ENCODE measurements around the gene DYNLT1.

The DYNLT1 gene

DNA sequence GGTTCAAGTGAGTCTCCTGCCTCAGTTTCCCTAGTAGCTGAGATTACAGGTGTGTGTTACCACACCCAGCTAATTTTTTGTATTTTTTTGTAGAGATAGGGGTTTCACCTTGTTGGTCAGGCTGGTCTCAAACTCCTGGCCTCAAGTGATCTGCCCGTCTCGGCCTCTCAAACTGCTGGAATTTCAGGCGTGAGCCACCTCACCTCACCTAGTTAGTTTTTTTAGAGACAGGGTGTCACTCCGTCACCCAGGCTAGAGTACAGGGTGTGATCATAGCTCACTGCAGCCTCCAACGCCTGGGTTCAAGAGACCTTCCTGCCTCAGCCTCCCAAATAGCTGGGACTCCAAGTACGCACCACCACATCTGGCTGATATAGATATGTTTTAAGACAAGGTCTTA lies 28.2 kb upstream of the DYNLT1 start:
- TF ChIP-seq, protein P1, sequence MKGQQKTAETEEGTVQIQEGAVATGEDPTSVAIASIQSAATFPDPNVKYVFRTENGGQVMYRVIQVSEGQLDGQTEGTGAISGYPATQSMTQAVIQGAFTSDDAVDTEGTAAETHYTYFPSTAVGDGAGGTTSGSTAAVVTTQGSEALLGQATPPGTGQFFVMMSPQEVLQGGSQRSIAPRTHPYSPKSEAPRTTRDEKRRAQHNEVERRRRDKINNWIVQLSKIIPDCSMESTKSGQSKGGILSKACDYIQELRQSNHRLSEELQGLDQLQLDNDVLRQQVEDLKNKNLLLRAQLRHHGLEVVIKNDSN (IDR thresholded peaks at IDR 0.05), result no peak
- TF ChIP-seq, protein P2, sequence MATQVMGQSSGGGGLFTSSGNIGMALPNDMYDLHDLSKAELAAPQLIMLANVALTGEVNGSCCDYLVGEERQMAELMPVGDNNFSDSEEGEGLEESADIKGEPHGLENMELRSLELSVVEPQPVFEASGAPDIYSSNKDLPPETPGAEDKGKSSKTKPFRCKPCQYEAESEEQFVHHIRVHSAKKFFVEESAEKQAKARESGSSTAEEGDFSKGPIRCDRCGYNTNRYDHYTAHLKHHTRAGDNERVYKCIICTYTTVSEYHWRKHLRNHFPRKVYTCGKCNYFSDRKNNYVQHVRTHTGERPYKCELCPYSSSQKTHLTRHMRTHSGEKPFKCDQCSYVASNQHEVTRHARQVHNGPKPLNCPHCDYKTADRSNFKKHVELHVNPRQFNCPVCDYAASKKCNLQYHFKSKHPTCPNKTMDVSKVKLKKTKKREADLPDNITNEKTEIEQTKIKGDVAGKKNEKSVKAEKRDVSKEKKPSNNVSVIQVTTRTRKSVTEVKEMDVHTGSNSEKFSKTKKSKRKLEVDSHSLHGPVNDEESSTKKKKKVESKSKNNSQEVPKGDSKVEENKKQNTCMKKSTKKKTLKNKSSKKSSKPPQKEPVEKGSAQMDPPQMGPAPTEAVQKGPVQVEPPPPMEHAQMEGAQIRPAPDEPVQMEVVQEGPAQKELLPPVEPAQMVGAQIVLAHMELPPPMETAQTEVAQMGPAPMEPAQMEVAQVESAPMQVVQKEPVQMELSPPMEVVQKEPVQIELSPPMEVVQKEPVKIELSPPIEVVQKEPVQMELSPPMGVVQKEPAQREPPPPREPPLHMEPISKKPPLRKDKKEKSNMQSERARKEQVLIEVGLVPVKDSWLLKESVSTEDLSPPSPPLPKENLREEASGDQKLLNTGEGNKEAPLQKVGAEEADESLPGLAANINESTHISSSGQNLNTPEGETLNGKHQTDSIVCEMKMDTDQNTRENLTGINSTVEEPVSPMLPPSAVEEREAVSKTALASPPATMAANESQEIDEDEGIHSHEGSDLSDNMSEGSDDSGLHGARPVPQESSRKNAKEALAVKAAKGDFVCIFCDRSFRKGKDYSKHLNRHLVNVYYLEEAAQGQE (IDR thresholded peaks at IDR 0.05; ENCODE audit: low read depth), result no peak
- no peak for TF ChIP-seq CREB1 (IDR thresholded peaks at IDR 0.05; ENCODE audit: low read depth)
- TF ChIP-seq, protein P3, sequence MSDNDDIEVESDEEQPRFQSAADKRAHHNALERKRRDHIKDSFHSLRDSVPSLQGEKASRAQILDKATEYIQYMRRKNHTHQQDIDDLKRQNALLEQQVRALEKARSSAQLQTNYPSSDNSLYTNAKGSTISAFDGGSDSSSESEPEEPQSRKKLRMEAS (IDR thresholded peaks at IDR 0.05), result no peak

DNA sequence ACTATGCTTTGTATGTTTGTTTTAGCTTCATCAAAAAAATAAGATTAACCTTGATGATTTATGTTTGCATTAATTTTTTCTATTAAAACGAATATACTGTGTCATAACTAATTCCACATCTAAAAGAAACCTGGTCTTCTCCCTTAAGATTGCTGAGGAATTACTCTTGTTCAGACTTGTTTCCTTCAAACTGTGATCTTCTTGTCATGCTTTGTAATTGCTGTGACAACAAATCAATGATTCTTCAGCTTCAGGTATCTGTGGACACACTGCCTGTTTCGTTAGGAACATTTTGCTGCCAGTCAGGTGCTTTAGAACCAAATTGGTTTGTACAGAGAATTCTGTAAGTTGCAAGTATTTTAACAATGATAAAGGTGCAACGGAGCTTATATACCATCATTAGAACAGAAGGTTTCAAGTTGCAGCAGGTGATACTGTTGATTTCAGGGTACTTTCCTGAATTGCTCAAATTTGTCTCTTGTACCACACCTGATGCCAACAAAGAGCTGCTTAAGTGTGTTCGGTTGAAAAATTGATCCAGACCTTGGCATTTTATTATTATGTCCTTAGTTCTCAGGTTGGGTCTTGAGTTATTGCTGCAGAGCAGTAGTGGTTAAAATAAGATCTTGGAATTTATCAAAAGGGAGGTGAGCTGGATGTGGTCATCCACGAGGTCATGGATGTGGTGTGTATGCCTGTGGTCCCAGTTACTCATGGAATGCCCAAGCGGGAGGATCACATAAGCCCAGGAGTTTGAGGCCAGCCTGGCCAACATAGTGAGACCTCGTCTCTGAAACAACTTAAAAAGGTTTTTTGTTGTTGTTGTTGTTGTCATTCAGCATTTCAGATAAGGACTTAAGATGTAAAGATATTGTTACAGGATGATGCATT lies 24.8 kb upstream of the DYNLT1 start:
- TF ChIP-seq EP300 (IDR thresholded peaks at IDR 0.05; ENCODE audit: borderline replicate concordance), result no peak
- TF ChIP-seq, protein P1 (IDR thresholded peaks at IDR 0.05), result no peak

DNA sequence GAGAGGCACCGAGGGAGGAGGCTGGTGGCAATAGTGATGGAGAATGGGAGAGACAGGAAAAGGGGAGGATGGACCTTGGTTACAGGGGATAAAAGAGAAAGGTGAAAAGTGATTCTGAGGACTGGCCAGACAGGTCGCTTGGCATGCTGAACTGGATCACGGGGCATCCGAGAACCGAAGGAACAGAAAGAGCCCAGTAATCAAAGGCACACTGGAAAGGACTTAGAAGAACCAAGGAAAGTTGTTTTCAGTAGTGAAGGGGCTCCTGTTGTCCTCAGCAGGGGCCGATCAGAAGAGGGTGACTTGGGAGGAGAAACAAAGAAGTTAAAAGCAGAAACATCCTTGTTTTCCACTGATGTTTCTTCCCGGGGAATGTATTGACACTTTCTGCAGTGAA lies 24.2 kb upstream of the DYNLT1 start:
- no peak for TF ChIP-seq TAF1 (IDR thresholded peaks at IDR 0.05; ENCODE audit: low read depth)
- TF ChIP-seq TEAD4 (IDR thresholded peaks at IDR 0.05), result no peak
- TF ChIP-seq YY1 (IDR thresholded peaks at IDR 0.05; ENCODE audit: low read depth), result no peak
- TF ChIP-seq CEBPB (IDR thresholded peaks at IDR 0.05), result no peak
- TF ChIP-seq, protein P3 (IDR thresholded peaks at IDR 0.05), result no peak
- TF ChIP-seq RAD21 (IDR thresholded peaks at IDR 0.05; ENCODE audit: low read depth), result no peak
- TF ChIP-seq FOXM1 (IDR thresholded peaks at IDR 0.05; ENCODE audit: borderline replicate concordance, low read depth), result no peak
- no peak for TF ChIP-seq EP300 (IDR thresholded peaks at IDR 0.05; ENCODE audit: borderline replicate concordance)
- TF ChIP-seq, protein P1 (IDR thresholded peaks at IDR 0.05), result no peak
- no peak for TF ChIP-seq TCF12 (IDR thresholded peaks at IDR 0.05; ENCODE audit: low read depth)
- TF ChIP-seq ZBTB7A (IDR thresholded peaks at IDR 0.05; ENCODE audit: low read depth), result no peak
- no peak for TF ChIP-seq EGR1 (IDR thresholded peaks at IDR 0.05)
- TF ChIP-seq, protein P2 (IDR thresholded peaks at IDR 0.05; ENCODE audit: low read depth), result no peak
- no peak for TF ChIP-seq NFIC (IDR thresholded peaks at IDR 0.05)
- TF ChIP-seq CREB1 (IDR thresholded peaks at IDR 0.05; ENCODE audit: low read depth), result no peak

DNA sequence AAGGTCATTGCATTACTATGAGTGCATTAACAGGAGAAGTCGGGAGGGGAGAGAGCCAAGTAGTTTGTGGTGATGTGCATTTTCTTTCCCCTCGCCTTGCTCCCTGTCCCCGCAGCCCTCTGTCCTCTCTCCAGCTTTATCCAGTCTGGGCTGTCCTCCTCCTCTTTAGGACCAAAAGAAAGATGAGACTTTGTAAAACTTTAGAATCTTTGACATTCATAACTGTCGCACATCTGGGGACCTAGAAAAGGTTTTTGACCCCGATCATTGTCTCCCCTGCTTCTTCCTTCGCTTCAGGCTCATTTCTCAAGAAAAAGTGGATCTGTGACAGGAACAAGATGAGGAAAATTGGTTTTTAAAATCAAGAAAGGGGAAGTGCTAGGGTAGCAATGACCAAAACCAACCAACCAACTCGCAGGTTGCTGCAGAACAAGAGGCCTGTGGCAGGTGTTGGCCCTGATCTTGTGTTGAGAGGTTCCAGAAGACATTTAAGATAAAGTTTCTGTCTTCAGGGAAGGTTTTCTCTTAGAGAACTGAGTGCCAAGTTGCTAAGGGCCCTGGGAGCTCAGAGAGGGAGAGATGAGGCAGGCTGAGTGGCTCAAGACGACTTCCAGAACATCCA lies 22.9 kb upstream of the DYNLT1 start:
- TF ChIP-seq CEBPB (IDR thresholded peaks at IDR 0.05), result no peak
- TF ChIP-seq, protein P1 (IDR thresholded peaks at IDR 0.05), result no peak
- no peak for TF ChIP-seq TEAD4 (IDR thresholded peaks at IDR 0.05)
- no peak for TF ChIP-seq YY1 (IDR thresholded peaks at IDR 0.05; ENCODE audit: low read depth)
- TF ChIP-seq NFIC (IDR thresholded peaks at IDR 0.05), result no peak
- TF ChIP-seq FOXM1 (IDR thresholded peaks at IDR 0.05; ENCODE audit: borderline replicate concordance, low read depth), result no peak
- TF ChIP-seq, protein P3 (IDR thresholded peaks at IDR 0.05), result no peak
- no peak for TF ChIP-seq EGR1 (IDR thresholded peaks at IDR 0.05)
- no peak for TF ChIP-seq TAF1 (IDR thresholded peaks at IDR 0.05; ENCODE audit: low read depth)
- TF ChIP-seq, protein P2 (IDR thresholded peaks at IDR 0.05; ENCODE audit: low read depth), result no peak
- no peak for TF ChIP-seq RAD21 (IDR thresholded peaks at IDR 0.05; ENCODE audit: low read depth)
- no peak for TF ChIP-seq TCF12 (IDR thresholded peaks at IDR 0.05; ENCODE audit: low read depth)
- no peak for TF ChIP-seq CREB1 (IDR thresholded peaks at IDR 0.05; ENCODE audit: low read depth)
- no peak for TF ChIP-seq EP300 (IDR thresholded peaks at IDR 0.05; ENCODE audit: borderline replicate concordance)
- TF ChIP-seq ZBTB7A (IDR thresholded peaks at IDR 0.05; ENCODE audit: low read depth), result no peak
